Heart left ventricle (tissue), 16 donors: Measurements from ENCODE around the gene SEC23IP. TPM values are rescaled to one million over a fixed set of nuclear protein-coding genes. Genes with fewer than 3 reads are reported as not detected.
"Not testable (repeated sequence)": the region's sequence is repeated elsewhere in the genome, so short reads cannot be mapped to it uniquely, and the experiment has no call there.

ENCODE experiments used
- ATAC-seq, 4 donors: fragments of 200-7000 bp; cut with Tn5 transposase; one replicate each; pipeline ENCODE4 v1.9.1; 2020 to 2022; ENCODE audit warnings: moderate library complexity in 4 of 4, mild to moderate bottlenecking in 3 of 4, moderate number of reproducible peaks in 1 of 4
- DNase-seq, 5 donors: peaks; one replicate each; pipeline ENCODE4 v3.0.0-alpha.2; 2020
- H3K27ac ChIP-seq, 12 donors: fragments of 200-600 bp; sonication (generic) in 4 of 12; one replicate each; pipeline versions ENCODE4 v1.5.0 to v1.8.0; 2016 to 2022; ENCODE audit warnings: mild to moderate bottlenecking in 2 of 12
- H3K27me3 ChIP-seq, 9 donors: fragments of 200-600 bp; sonication (generic) in 2 of 9; one replicate each; pipeline versions ENCODE4 v1.5.1 to v1.8.0; 2016 to 2022; ENCODE audit warnings: mild to moderate bottlenecking in 3 of 9
- H3K36me3 ChIP-seq, 9 donors: fragments of 200-600 bp; sonication (generic) in 2 of 9; one replicate each; pipeline versions ENCODE4 v1.5.0 to v1.8.0; 2018 to 2022; ENCODE audit warnings: mild to moderate bottlenecking in 2 of 9
- H3K4me1 ChIP-seq, 12 donors: fragments of 200-600 bp; sonication (generic) in 4 of 12; one replicate each; pipeline versions ENCODE4 v1.5.0 to v1.8.0; 2016 to 2022; ENCODE audit warnings: mild to moderate bottlenecking in 3 of 12
- H3K4me3 ChIP-seq, 12 donors: fragments of 200-600 bp; sonication (generic) in 4 of 12; one replicate each; pipeline versions ENCODE4 v1.5.0 to v1.8.0; 2017 to 2022; ENCODE audit warnings: mild to moderate bottlenecking in 9 of 12, moderate library complexity in 4 of 12
- H3K9me3 ChIP-seq, 12 donors: fragments of 200-600 bp; sonication (generic) in 4 of 12; one replicate each; pipeline versions ENCODE4 v1.5.0 to v1.8.0; 2016 to 2022; ENCODE audit warnings: mild to moderate bottlenecking in 1 of 12
- POLR2A ChIP-seq, 2 donors: fragments of 450-650 bp; IDR thresholded peaks; one replicate each; pipeline ENCODE4 v1.6.1; 2017; ENCODE audit warnings: antibody characterized with exemption in 2 of 2, mild to moderate bottlenecking in 2 of 2, moderate library complexity in 2 of 2
- WGBS, 4 donors: extraction: QIAGEN DNeasy Blood & Tissue Kit in 2 of 4; methylation state at CpG; one replicate each; pipeline versions ENCODE4 v1.1.5 to v1.1.7; 2013 to 2018; 5-methylcytosine and 5-hydroxymethylcytosine counted together
- intact Hi-C, 10 donors: fragments of 100-400 bp; cut with DNase I; formaldehyde crosslinking; loops; one replicate each; pipeline versions ENCODE4 v1.11.1 to v1.14.2; 2022
- polyA plus RNA-seq, 2 donors: library from polyadenylated mRNA; stranded (reverse); fragments of 200-250 nt; gene quantifications; one replicate each; pipeline ENCODE4 v1.2.3, GENCODE V29; 2013
- total RNA-seq, 9 donors: library from RNA; depleted of rRNA in 2 of 9; stranded (reverse); fragments of >200 nt in 2 of 9; fragmentation: NEBNext Ultra II Directional in 3 of 9; extraction: Animal tissue kit (Norgen Biotek cat#: 25700) in 3 of 9; gene quantifications; one replicate each; pipeline versions ENCODE4 v1.1.0 to v1.2.4, GENCODE V29; 2016 to 2023
- TF ChIP-seq, protein P1 (sequence below), 12 donors: fragments of 200-600 bp; sonication (generic) in 4 of 12; IDR thresholded peaks; one replicate each; pipeline versions ENCODE4 v1.5.0 to v1.8.0; 2018 to 2022; ENCODE audit warnings: antibody characterized with exemption in 12 of 12, mild to moderate bottlenecking in 5 of 12
- donor health status: ischemic (EF 13 %, LVEDD 7.1; RV severe dilation, severe dysfunction).
- donor health status: healthy with polysubstance abuse.
- donor health status: DM: no; HTN: yes; CAD: no.
- donor health status: DM: no; HTN: no; CAD: no.
- donor health status: ischemic (EF 25% LVEDD 6.9; RV normal size, moderate dysfunction).
- donor health status: ischemic (EF 25% LVEDD 5.7; RV mildly dilated, moderate dysfunction).
- donor health status: healthy.
- donor health status: DM: yes; HTN: yes; CAD: no.
- donor health status: ischemic (EF 35%, LVEDD 5.7; RV mildly dilated, moderate dysfunction).
- donor health status: nonischemic (EF 11% LVEDD 7.7; RV severe dilation, severe dysfunction).
- donor health status: DM: yes; HTN: yes; CAD: no.
- donor health status: PGD.
- donor health status: ischemic (EF 29% LVEDD 5.4; RV normal size, mild dysfunction).
- donor health status: nonischemic (EF 23%, LVEDD 6.1; RV moderate dilation, normal function).

The SEC23IP gene
- total and polyA plus RNA-seq, 11 donors = 4.3 to 42.0 (median 26.2) TPM

DNA sequence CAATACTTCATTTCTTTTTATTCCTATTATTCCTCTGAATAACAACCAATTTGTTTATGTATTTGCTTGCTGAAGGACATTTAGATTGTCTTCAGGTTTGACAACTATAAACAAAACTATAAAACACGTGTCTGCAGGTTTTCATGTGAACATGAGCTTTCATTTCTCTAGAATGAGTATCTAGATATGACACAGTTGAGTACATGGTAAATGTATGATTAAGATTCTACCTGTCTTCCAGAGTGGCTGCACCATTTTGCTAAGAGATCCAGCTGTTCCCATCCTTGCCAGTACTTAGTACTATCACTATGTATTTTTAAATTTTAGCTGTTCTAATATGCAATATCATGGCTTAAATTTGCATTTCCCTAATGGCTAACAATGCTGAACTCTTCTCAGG is 30.0 kb upstream of the SEC23IP start:
- Histone ChIP-seq H3K4me3 (no peak overlapping the region), H3K9me3 (peaks cover 0 to 10% (median 0%) of the 10 kb centered on the region in 12 donors), H3K27me3 (no peaks in the 10 kb centered on the region), H3K27ac (no peak overlapping the region), H3K36me3 (peaks cover 0 to 13% (median 8%) of the 10 kb centered on the region in 9 donors), H3K4me1 (peaks cover 0 to 13% (median 1%) of the 10 kb centered on the region in 12 donors)
- intact Hi-C loops = loop anchor here in 4 of 10 donors (5.0 to 10.0 kb wide), 2 partner anchors 175 to 258 kb away; no protein-coding TSS in a partner anchor
- ATAC-seq = no peak
- TF ChIP-seq POLR2A (IDR thresholded peaks at IDR 0.05) = no peak
- TF ChIP-seq, protein P1, sequence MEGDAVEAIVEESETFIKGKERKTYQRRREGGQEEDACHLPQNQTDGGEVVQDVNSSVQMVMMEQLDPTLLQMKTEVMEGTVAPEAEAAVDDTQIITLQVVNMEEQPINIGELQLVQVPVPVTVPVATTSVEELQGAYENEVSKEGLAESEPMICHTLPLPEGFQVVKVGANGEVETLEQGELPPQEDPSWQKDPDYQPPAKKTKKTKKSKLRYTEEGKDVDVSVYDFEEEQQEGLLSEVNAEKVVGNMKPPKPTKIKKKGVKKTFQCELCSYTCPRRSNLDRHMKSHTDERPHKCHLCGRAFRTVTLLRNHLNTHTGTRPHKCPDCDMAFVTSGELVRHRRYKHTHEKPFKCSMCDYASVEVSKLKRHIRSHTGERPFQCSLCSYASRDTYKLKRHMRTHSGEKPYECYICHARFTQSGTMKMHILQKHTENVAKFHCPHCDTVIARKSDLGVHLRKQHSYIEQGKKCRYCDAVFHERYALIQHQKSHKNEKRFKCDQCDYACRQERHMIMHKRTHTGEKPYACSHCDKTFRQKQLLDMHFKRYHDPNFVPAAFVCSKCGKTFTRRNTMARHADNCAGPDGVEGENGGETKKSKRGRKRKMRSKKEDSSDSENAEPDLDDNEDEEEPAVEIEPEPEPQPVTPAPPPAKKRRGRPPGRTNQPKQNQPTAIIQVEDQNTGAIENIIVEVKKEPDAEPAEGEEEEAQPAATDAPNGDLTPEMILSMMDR (IDR thresholded peaks at IDR 0.05) = no peak
- no peak for DNase-seq
- 82 to 87% (median 86%) methylated on average over 1 of the region's 1 CpG for WGBS, 4 donors

DNA sequence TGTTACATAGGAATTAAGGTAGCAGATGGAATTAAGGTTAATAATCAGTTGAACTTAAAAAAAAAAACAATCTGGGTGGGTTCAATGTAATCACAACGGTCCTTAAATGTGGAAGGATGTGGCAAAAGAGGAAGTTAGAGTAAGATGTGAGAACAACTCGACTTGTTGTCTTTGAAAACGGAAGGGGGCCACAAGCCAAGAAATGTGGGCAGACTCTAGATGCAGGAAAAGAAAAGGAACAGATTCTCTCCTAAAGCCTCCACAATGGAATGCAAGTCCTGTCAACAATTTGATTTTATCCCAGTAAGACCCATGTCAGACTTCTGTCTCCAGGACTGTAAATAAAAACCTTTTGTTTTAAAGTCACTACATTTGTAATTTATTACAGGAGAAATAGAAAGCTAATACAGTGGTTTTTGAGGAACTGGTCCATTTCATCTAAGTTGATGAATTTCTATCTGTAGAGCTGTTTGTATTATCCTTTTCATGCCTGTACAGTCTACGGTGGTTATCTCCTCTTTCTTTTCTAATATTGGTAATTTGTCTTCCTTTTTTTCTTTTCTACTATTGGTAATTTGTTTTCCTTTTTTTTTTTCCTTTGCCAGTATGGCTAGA is 28.5 kb upstream of the SEC23IP start:
- ATAC-seq (no peak), DNase-seq (no peak)
- Histone ChIP-seq H3K27me3 (no peaks in the 10 kb centered on the region), H3K36me3 (no peaks in the 10 kb centered on the region), H3K4me1 (peaks cover 0 to 28% (median 4%) of the 10 kb centered on the region in 12 donors), H3K4me3 (no peak overlapping the region), H3K27ac (no peak overlapping the region), H3K9me3 (peaks cover 0 to 10% (median 0%) of the 10 kb centered on the region in 12 donors)
- WGBS, 4 donors = 58 to 67% (median 61%) methylated on average over 4 of the region's 4 CpGs
- intact Hi-C loops = loop anchor here in 4 of 10 donors (5.0 to 10.0 kb wide), 2 partner anchors 177 to 259 kb away; no protein-coding TSS in a partner anchor
- TF ChIP-seq, protein P1 (IDR thresholded peaks at IDR 0.05) = no peak
- no peak for TF ChIP-seq POLR2A (IDR thresholded peaks at IDR 0.05)

DNA sequence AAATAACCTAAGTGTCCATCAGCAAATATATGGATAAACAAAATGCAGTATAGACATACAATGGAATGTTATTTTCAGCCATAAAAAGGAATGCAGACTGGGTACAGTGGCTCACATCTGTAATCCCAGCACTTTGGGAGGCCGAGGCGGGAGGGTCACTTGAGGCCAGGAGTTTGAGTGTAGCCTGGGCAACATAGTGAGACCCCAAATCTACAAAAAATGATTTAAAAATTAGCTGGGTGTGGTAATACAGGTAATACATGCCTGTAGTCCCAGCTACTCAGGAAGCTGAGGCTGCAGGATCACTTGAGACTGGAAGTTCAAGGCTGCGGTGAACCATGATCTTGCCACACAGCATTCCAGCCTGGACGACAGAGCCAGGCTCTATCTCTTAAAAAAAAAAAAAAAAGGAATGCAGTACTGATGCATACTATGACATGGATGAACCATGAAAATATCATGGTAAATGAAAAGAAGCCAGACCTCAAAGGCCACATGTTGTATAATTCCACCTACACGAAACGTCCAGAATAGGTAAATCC is 26.8 kb upstream of the SEC23IP start:
- intact Hi-C loops = loop anchor here in 2 of 10 donors (10.0 kb wide), 1 partner anchor 261 kb away; no protein-coding TSS in a partner anchor
- H3K4me1 ChIP-seq = peaks cover 0 to 35% (median 8%) of the 10 kb centered on the region in 12 donors
- H3K27ac ChIP-seq = no peak overlapping the region
- no peaks in the 10 kb centered on the region for H3K27me3 ChIP-seq
- DNase-seq (no peak), ATAC-seq (no peak)
- peaks cover 0 to 10% (median 0%) of the 10 kb centered on the region in 12 donors for H3K9me3 ChIP-seq
- no peak overlapping the region for H3K4me3 ChIP-seq
- H3K36me3 ChIP-seq = no peaks in the 10 kb centered on the region
- no peak for TF ChIP-seq POLR2A (IDR thresholded peaks at IDR 0.05)
- TF ChIP-seq, protein P1 (IDR thresholded peaks at IDR 0.05) = no peak
- WGBS, 4 donors = 93 to 96% (median 96%) methylated on average over 6 of the region's 6 CpGs

DNA sequence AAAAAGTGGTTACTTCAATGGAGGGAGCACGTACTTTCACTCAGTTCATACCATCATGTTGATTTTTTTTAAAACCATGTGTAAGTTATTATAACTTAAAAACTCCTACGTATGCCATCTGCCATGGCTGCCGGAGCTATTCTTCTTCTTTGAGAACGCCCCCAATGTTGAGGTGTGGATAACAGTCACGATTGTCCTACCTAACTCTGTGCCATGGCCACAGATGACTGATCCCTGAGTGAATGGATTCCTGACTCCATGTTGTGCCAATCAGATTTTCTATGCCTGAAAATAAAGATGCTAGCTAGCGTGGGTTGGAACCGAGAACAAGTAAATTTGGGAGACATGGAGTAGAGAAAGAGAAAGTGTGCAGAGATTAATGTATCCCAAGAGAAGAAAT is 25.2 kb upstream of the SEC23IP start:
- DNase-seq (no peak), ATAC-seq (no peak)
- no peak overlapping the region for H3K4me3 ChIP-seq
- peaks cover 4 to 46% (median 17%) of the 10 kb centered on the region in 12 donors for H3K4me1 ChIP-seq
- peaks cover 0 to 10% (median 0%) of the 10 kb centered on the region in 12 donors for H3K9me3 ChIP-seq
- intact Hi-C loops = loop anchor here in 2 of 10 donors (10.0 kb wide), 1 partner anchor 263 kb away; no protein-coding TSS in a partner anchor
- WGBS, 4 donors = 74 to 83% (median 77%) methylated on average over 7 of the region's 7 CpGs
- H3K27ac ChIP-seq = no peak overlapping the region
- no peak for TF ChIP-seq POLR2A (IDR thresholded peaks at IDR 0.05)
- TF ChIP-seq, protein P1 (IDR thresholded peaks at IDR 0.05) = no peak
- H3K27me3 ChIP-seq = no peaks in the 10 kb centered on the region
- H3K36me3 ChIP-seq = no peaks in the 10 kb centered on the region

DNA sequence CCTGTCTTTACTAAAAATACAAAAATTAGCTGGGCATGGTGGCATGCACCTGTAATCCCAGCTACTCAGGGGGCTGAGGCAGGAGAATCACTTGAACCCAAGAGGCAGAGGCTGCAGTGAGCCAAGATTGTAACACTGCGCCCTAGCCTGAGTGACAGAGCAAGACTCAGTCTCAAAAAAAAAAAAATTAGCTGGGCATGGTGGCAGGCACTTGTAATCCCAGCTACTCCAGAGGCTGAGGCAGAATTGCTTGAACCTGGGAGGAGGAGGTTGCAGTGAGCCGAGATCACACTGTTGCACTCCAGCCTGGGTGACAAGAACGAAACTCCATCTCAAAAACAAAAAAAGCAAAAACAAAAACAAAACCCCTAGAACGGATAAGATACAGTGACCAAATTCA is 23.1 kb upstream of the SEC23IP start:
- H3K27ac ChIP-seq, ATAC-seq, H3K9me3 ChIP-seq, H3K27me3 ChIP-seq, H3K4me3 ChIP-seq, H3K36me3 ChIP-seq, DNase-seq: not testable (repeated sequence)
- intact Hi-C loops = loop anchor here in 2 of 10 donors (10.0 kb wide), 1 partner anchor 265 kb away; no protein-coding TSS in a partner anchor
- peaks cover 4 to 54% (median 20%) of the 10 kb centered on the region in 12 donors for H3K4me1 ChIP-seq
- WGBS, 4 donors = 69 to 84% (median 76%) methylated on average over 4 of the region's 4 CpGs
